ENCODE measurements around the gene CLCA2.

Gene CLCA2

GRCh38 chr1:86505564-86505902 lies 81.6 kb downstream of the CLCA2 start:
- in situ Hi-C loops (cut with HindIII; ENCODE audit: low sequenced_read_pairs) = no loop called here

Data from endothelial cell of hepatic sinusoid (primary cell).